ENCODE data around the gene TAB2. TPM values are rescaled to one million over a fixed set of nuclear protein-coding genes. Genes with fewer than 3 reads are reported as not detected.

Gene TAB2
- total and polyA plus RNA-seq, 2 donors (not counting 1 experiment from before 2014, with no cell fraction given) = 31.6 to 88.5 TPM

GRCh38 chr6:149423964-149424440 lies 106.5 kb downstream of the TAB2 start:
- Histone ChIP-seq H4K20me1 (ENCODE audit: control insufficient read depth, insufficient read depth, low read length, poor library complexity, severe bottlenecking) (no peaks in the 10 kb centered on the region), H3K4me2 (replicated peaks; ENCODE audit: low read depth, low read length, poor library complexity, severe bottlenecking) (no peak overlapping the region), H3K79me2 (ENCODE audit: control insufficient read depth, insufficient read depth, low read length) (no peaks in the 10 kb centered on the region), H2AFZ (ENCODE audit: insufficient read depth, low read depth, low read length, poor library complexity, severe bottlenecking) (no peak overlapping the region), H3K9me3 (ENCODE audit: control extremely low read depth in 1 of 3, control insufficient read depth in 2 of 3, insufficient read depth in 1 of 3, low read length in 2 of 3) (no peaks in the 10 kb centered on the region), H3K4me3 (ENCODE audit: control extremely low read depth in 1 of 5, extremely low read depth in 1 of 5, insufficient read depth in 1 of 5, low read depth in 2 of 5, low read length in 4 of 5) (no peak overlapping the region), H3K27ac (ENCODE audit: low read length in 2 of 2) (no peak overlapping the region), H3K9ac (ENCODE audit: low read length) (no peak overlapping the region), H3K36me3 (replicated peaks in 1 of 2; ENCODE audit: control extremely low read depth in 1 of 2, control insufficient read depth in 1 of 2, extremely low read depth in 1 of 2, insufficient read depth in 2 of 2, low read length in 1 of 2) (no peaks in the 10 kb centered on the region), H3K27me3 (replicated peaks in 1 of 4; ENCODE audit: control extremely low read depth in 1 of 4, control insufficient read depth in 3 of 4, insufficient read depth in 4 of 4, low read length in 3 of 4) (no peaks in the 10 kb centered on the region), H3K4me1 (ENCODE audit: control insufficient read depth in 2 of 2, insufficient read depth in 2 of 2, low read length in 2 of 2) (no peaks in the 10 kb centered on the region)
- POLR2A ChIA-PET = interaction anchor here (0.7 kb wide), 1 partner anchor 771 kb away, joined by 10 read pairs; no protein-coding TSS in a partner anchor
- TF ChIP-seq EZH2 (IDR thresholded peaks at IDR 0.05; ENCODE audit: borderline replicate concordance, insufficient read depth, low read depth, low read length, poor library complexity, severe bottlenecking) (no peak), CTCF (IDR thresholded peaks at IDR 0.05) (no peak)
- no peak overlapping the region for H3K4me3 Mint-ChIP-seq
- CTCF ChIA-PET = interaction anchor here (0.8 to 6.3 kb wide), 2 partner anchors 9 to 342 kb away, joined by 4 to 44 read pairs; no protein-coding TSS in a partner anchor
- peaks cover 3% of the 10 kb centered on the region for H3K27me3 Mint-ChIP-seq
- no peaks in the 10 kb centered on the region for H3K4me1 Mint-ChIP-seq
- H3K9me3 Mint-ChIP-seq (ENCODE audit: insufficient read depth) = no peaks in the 10 kb centered on the region
- intact Hi-C loops (cut with micrococcal nuclease) = no loop called here
- WGBS (ENCODE audit: insufficient coverage) = 90% methylated on average over 7 of the region's 7 CpGs
- DNase-seq = no peak
- H3K27ac Mint-ChIP-seq = no peak overlapping the region
- ATAC-seq (ENCODE audit: low read depth) = no peak

- Histone ChIP-seq H3K4me3 (ENCODE audit: control extremely low read depth in 1 of 5, extremely low read depth in 1 of 5, insufficient read depth in 1 of 5, low read depth in 2 of 5, low read length in 4 of 5) (no peak overlapping the region), H3K27me3 (replicated peaks in 1 of 4; ENCODE audit: control extremely low read depth in 1 of 4, control insufficient read depth in 3 of 4, insufficient read depth in 4 of 4, low read length in 3 of 4) (no peaks in the 10 kb centered on the region), H2AFZ (ENCODE audit: insufficient read depth, low read depth, low read length, poor library complexity, severe bottlenecking) (no peak overlapping the region), H3K4me2 (replicated peaks; ENCODE audit: low read depth, low read length, poor library complexity, severe bottlenecking) (no peak overlapping the region), H3K4me1 (ENCODE audit: control insufficient read depth in 2 of 2, insufficient read depth in 2 of 2, low read length in 2 of 2) (no peaks in the 10 kb centered on the region), H3K9ac (ENCODE audit: low read length) (no peak overlapping the region), H3K27ac (ENCODE audit: low read length in 2 of 2) (no peak overlapping the region), H4K20me1 (ENCODE audit: control insufficient read depth, insufficient read depth, low read length, poor library complexity, severe bottlenecking) (no peaks in the 10 kb centered on the region), H3K9me3 (ENCODE audit: control extremely low read depth in 1 of 3, control insufficient read depth in 2 of 3, insufficient read depth in 1 of 3, low read length in 2 of 3) (no peaks in the 10 kb centered on the region), H3K79me2 (ENCODE audit: control insufficient read depth, insufficient read depth, low read length) (no peaks in the 10 kb centered on the region), H3K36me3 (replicated peaks in 1 of 2; ENCODE audit: control extremely low read depth in 1 of 2, control insufficient read depth in 1 of 2, extremely low read depth in 1 of 2, insufficient read depth in 2 of 2, low read length in 1 of 2) (no peaks in the 10 kb centered on the region)
- Mint-ChIP-seq H3K27ac (no peak overlapping the region), H3K27me3 (peaks cover 3% of the 10 kb centered on the region), H3K4me3 (no peak overlapping the region), H3K4me1 (no peaks in the 10 kb centered on the region), H3K9me3 (ENCODE audit: insufficient read depth) (no peaks in the 10 kb centered on the region)
- WGBS (ENCODE audit: insufficient coverage) = 88% methylated on average over 8 of the region's 8 CpGs
- ATAC-seq (ENCODE audit: low read depth) (no peak), DNase-seq (no peak)
- intact Hi-C loops (cut with micrococcal nuclease) = no loop called here
- CTCF ChIA-PET = interaction anchor here (0.8 to 2.5 kb wide), 2 partner anchors 93 to 235 kb away, joined by 3 to 8 read pairs; no protein-coding TSS in a partner anchor
- POLR2A ChIA-PET = no interaction called here
- TF ChIP-seq EZH2 (IDR thresholded peaks at IDR 0.05; ENCODE audit: borderline replicate concordance, insufficient read depth, low read depth, low read length, poor library complexity, severe bottlenecking) = no peak
- TF ChIP-seq CTCF (IDR thresholded peaks at IDR 0.05) = no peak
These were observed 107.7 kb downstream of the TAB2 start for GRCh38 chr6:149425224-149425623.
